H7 (cell line): ENCODE measurements around the gene PSMD13. TPM values are rescaled to one million over a fixed set of nuclear protein-coding genes. Genes with fewer than 3 reads are reported as not detected.

Source experiments
- DNase-seq: peaks from one replicate; pipeline ENCODE4 v3.0.0; 2012
- H3K27me3 ChIP-seq: 2 replicates; pipeline ENCODE4 v1.6.0; 2011; ENCODE audit warnings: mild to moderate bottlenecking, low read length; ENCODE audit not compliant: control insufficient read depth, insufficient read depth
- H3K36me3 ChIP-seq: replicated peaks from 2 replicates; pipeline ENCODE4 v1.5.1; 2011; ENCODE audit warnings: low read length; ENCODE audit not compliant: control insufficient read depth, insufficient read depth
- H3K4me3 ChIP-seq: 2 replicates; pipeline ENCODE4 v1.5.1; 2011; ENCODE audit warnings: low read depth, mild to moderate bottlenecking, control low read depth, low read length, moderate library complexity; ENCODE audit not compliant: insufficient read depth
- total RNA-seq: library from RNA; depleted of rRNA; stranded (reverse); fragments of >200 nt; shearing (Covaris generic); gene quantifications from 2 replicates; pipeline ENCODE4 v1.2.3, GENCODE V29; 2014

The PSMD13 gene
- total RNA-seq, 1 experiment from 2014 or later, result 234 TPM

DNA sequence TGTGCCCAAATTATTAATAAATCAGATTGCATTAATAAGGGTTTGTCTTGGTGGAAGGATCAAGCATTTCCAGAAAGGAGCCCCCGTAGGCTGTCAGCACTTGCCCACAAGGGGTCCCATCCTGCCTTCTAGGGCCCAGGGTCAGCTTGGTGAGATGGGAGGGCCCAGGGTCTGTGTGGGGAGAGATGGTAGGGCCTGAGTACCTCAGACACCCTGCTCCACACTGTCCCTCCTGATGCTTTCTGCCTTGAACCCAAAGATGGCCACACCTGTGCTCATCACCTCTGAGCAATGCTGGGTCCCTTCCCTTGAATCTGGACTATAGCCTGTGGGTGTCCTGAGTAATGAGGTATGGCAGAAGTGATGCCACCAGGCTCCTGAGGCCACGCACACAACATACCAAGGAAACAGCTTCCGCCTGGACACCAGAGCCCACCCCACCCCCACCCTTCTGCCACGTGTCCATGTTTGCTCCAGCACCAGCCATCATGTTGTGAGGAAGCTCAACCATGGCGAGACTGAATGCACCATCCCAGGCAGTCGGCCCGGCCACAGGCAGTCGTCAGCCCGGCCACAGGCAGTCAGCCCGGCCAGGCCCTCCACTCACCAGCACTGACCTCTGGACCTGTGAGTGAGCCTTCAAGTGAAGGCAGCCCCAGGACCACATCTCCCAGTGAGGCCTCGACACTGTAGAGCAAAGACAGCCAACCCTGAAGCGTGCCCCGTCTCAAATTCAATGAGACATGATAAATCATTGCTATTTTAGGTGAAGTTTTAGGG is 36.4 kb upstream of the PSMD13 start:
- H3K27me3 ChIP-seq, result no peaks in the 10 kb centered on the region
- no peak for DNase-seq
- no peak overlapping the region for H3K4me3 ChIP-seq
- H3K36me3 ChIP-seq, result peaks cover 8% of the 10 kb centered on the region

DNA sequence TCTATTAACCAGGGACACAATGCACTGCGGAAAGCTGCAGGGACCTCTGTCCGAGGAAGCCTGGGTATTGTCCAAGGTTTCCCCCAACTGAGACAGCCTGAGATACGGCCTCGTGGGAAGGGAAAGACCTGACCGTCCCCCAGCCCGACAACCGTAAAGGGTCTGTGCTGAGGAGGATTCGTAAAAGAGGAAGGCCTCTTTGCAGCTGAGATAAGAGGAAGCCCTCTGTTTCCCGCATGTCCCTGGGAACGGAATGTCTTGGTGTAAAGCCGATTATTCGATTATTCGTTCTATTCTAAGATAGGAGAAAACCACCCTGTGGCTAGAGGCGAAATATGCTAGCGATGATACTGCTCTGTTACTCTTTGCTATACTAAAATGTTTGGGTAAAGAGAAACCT is 34.8 kb upstream of the PSMD13 start:
- DNase-seq, result no peak
- Histone ChIP-seq H3K4me3 (no peak overlapping the region), H3K36me3 (peaks cover 10% of the 10 kb centered on the region), H3K27me3 (no peaks in the 10 kb centered on the region)

DNA sequence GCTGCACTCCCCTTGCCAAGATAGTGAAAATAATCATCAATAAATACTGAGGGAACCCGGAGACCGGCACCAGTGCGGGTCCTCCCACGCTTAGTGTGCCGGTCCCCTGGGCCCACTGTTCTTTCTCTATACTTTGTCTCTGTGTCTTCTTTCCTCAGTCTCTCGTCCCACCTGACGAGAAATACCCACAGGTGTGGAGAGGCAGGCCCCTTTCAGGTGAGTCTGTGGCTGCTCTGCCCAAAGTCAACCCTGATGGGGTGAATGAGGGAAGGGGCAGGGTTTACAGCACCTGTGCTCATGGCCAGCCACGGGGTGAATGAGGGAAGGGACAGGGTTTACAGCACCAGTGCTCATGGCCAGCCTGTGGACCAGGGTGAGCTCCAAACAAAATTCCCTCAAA is 34.3 kb upstream of the PSMD13 start:
- Histone ChIP-seq H3K27me3 (no peaks in the 10 kb centered on the region), H3K36me3 (peaks cover 10% of the 10 kb centered on the region), H3K4me3 (no peak overlapping the region)
- DNase-seq, result no peak

DNA sequence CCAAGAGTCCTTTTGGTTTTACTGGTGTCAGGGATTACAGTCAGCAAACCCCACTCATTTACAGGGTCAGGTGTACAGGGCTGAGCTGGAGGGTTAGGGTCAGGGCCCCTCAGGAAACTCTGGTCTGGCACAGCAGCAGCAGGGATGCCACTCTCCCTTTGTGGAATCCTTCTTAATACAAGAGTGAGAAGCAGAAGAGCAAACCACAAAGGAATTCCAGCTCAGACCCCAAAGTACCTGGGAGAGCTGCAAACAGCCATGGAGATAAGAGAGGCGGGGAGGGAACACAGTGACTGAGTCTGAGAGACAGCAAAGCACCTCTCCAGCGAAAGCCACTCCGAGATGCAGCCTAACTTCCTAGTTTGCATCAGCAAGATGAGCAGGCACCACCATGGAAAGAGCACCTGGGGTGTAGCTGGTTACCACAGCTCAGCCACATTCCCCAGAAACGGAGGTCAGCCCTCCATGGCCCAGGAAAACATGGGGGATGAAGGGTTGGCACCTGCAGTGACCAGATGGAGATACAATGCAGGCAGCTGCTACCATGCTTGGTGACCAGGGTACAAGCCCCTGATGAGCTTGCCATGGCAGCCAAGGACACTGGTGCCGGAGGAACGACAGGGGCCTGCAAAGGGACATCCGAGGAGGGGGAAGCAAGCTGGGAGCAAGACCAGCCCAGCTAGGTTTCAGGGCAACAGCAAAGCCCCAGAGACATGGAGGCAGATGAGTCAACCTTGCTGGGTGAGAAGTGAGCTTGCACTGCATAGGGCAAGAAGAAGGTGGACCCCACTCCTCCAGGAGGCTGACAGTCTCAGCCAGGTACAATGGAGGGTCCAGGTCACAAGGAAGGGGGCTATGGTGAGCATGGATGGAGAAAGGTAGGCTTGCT is 33.5 kb upstream of the PSMD13 start:
- DNase-seq, result no peak
- H3K4me3 ChIP-seq, result no peak overlapping the region
- no peaks in the 10 kb centered on the region for H3K27me3 ChIP-seq
- H3K36me3 ChIP-seq, result peaks cover 10% of the 10 kb centered on the region

DNA sequence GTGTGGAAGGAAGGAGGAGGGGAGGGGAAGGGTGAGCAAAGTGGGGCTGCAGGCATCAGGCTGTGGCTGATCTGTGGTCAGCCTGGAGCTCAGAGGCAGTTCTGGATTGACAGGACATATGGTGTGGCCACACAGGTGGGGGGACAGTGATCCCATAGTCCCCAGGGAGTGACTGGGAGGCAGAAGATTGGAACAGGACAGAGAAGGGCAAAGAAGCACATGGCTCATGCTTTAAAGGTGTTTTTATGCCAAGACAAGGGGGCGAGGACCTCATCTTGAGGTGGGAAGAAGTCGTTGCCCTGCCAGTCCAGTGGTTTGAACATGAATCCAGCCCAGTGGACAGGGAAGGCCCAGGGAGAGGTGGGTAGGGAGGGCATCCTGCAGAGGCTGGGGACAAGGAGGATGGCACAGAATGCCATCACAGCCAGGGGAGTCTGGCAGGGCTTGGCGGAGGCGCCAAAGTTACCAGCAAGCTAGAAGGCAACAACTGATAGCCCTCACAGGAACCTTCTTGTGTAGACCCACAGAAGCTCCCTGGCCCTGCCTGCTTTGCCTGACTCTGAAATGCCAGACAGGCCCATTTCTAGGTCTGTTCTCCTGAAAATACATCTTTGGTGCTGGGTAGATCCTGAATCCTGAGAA is 32.7 kb upstream of the PSMD13 start:
- Histone ChIP-seq H3K36me3 (peaks cover 10% of the 10 kb centered on the region), H3K27me3 (no peaks in the 10 kb centered on the region), H3K4me3 (no peak overlapping the region)
- DNase-seq, result no peak

DNA sequence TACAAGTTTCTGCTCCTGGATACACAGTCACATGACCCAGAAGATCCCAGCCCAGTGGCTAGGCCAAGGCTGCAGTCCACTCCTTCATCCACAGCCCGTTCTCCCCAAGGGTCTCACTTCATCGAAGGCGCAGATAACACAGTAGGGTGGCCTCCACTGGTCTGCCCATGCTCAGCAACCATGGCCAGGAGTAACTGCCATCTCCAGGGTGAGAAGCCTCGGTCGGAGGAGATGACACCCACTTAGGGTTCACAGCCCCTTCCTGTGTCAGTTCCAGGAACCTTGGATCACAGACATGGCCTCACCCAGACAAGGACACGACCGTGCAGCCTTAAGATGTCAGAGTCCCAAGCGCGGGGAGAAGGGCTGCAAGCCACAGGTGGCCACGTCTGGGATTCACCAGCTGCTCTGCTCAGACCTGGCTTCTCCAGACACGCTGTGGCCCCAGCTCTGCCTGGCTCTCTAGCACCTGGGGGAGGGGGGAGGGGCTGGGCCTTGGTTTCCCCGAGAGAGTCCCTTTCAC is 32.1 kb upstream of the PSMD13 start:
- DNase-seq, result no peak
- H3K4me3 ChIP-seq, result no peak overlapping the region
- no peaks in the 10 kb centered on the region for H3K27me3 ChIP-seq
- peaks cover 10% of the 10 kb centered on the region for H3K36me3 ChIP-seq

DNA sequence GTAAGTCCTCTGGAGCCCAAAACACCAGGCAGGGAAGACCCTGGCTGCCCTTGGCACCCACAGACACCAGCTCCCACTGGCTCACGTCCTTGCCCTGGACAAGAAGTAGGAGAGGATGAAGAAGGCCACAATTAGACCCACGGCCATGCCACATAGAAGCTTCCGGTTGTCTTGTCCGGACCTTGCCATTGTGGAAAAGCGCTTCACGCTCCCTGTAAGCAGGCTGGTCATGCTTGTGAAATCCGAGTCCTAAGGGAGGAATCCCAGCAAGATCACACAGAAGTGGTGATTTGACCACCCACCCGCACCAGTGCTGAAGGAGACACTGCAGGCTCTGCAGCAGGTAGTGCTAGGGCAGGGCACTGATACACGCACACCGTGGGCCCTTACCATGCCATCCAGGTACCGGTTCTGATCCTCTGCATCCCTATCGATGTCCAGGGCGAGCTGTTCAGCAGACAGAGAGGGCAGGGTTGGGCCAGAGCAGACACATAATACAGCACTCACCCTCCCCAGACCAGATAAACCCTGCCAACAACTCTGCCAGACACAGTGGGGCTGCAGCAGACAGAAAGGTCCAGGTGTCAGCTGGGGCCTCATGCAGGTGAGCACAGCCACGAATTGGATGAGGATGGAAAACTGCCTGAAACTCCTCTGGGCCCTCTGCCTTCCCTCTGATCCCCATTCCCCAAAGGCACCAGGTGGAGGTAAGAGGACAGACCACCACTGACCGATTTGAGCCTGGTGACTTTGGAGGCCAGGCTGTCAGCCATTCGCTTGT is 31.4 kb upstream of the PSMD13 start:
- no peak for DNase-seq
- H3K4me3 ChIP-seq, result no peak overlapping the region

DNA sequence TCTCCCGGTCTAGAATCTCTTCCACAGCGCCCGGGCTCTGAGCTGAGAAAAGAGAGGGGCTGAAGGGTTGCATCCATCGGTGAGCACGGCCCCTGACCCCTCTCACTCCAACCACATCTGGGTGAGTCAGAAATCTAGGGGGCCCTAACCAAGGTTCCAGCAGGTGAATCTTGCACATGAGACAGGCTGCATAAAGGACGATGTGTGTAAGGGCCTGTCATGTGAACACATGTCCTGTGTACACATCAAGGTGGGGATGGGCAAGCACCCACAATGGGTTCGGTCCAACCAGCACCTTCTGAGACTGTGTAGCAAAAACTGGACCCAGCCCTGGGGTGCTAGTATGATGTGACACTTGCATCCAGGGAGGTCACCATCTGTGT is 30.8 kb upstream of the PSMD13 start:
- H3K4me3 ChIP-seq, result no peak overlapping the region
- H3K27me3 ChIP-seq, result no peaks in the 10 kb centered on the region
- H3K36me3 ChIP-seq, result peaks cover 23% of the 10 kb centered on the region
- DNase-seq, result no peak

More for the DNA sequence above, 31.4 kb upstream of the PSMD13 start:
- peaks cover 17% of the 10 kb centered on the region for H3K36me3 ChIP-seq
- no peaks in the 10 kb centered on the region for H3K27me3 ChIP-seq

DNA sequence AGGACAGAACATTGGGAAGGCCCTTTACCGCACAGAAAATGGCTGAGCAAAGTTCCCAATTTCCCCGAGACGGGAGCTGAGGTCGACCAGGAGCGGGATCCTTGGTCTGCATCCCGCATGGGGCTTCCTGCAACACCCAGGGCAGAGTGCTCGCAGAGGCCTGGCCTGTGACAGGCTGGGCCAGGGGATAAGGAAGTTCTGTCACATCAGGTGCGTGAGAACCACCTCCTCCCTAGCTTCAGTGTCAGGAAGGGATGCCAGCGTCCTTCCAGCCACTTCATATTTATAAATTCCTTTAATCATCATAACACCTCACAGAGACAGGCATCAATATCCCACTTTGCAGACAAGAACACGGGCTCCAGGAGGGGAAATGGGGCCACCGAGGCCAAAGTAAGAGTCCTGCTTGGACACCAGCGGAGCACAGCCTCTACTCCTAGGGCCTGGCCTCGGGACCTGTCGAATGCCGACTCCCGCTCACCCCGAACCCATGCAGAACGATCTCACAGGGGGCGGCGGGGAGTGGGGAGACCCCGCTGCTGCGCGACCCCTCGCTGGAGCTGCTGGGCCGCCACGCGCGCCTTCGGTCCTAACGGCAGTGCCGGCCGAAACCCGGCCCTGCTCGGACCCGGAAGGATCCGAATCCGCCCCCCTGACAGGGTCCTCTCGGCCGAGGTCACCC is 30.1 kb upstream of the PSMD13 start:
- Histone ChIP-seq H3K27me3 (no peaks in the 10 kb centered on the region), H3K36me3 (peaks cover 29% of the 10 kb centered on the region), H3K4me3 (peak overlapping the region; percentile 66)
- DNase-seq, result peak; percentile 71

DNA sequence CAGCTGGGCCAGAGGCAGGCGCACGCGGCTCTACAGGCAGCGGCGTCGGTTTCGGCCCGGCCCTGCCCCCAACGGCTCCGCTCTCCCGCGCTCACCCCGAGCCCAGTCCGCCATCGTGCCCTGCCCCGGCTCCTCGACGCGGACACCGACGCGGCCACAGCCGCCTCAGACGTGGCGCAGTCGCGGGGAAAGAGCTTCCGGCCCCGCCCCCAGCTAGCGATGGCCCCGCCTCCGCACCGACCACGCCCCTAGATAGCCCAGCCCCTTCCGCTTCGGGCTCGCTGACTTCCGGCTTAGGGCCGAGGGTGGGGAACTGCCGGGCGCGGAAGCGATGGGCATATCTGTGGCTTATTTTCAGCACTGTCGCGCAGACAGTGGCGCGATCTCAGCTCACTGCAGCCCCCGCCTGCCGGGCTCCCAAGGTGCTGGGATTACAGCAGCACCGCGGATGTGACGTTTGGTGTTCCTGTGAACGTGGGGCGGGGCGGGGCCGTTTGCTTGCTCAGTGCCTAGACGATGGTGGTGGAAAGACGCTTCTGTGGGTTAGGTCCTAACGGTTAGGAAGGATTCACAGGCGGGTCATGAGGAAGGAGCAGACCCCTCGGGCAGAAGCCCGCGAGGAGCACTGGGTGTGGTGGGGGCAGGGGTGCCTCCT is 29.4 kb upstream of the PSMD13 start, which contains the start of the genes BET1L and RIC8A:
Gene BET1L, minus strand, starts transcription at position 192 of the 655 bp plus-strand sequence. Its CDS starts 78 bp downstream, at position 114.
Gene RIC8A, plus strand, starts transcription at position 501 of the 655 bp plus-strand sequence. CDS start 1,147 bp downstream, outside the sequence.
- DNase-seq, result peak; percentile 99
- H3K27me3 ChIP-seq, result no peaks in the 10 kb centered on the region
- H3K4me3 ChIP-seq, result peak within 1 kb of the TSS; percentile 66
- peaks cover 34% of the 10 kb centered on the region for H3K36me3 ChIP-seq

DNA sequence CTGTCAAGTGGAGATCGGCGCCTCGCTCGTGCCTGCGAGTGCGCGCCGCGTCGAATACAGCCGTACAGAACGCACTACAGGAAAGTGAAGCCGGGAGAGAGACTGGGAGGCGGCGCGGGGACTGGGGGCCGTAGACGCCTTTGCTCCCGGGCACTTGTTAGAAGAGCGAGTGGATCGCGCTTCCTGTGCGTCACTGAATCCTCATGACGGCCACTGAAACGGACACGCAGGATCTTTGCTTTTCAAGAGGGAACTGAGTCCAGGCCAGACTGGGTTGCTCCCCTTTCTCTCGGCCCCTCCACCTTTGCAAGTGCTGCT is 29.0 kb upstream of the PSMD13 start:
- DNase-seq, result no peak
- Histone ChIP-seq H3K4me3 (peak overlapping the region; percentile 66), H3K27me3 (no peaks in the 10 kb centered on the region), H3K36me3 (peaks cover 39% of the 10 kb centered on the region)

DNA sequence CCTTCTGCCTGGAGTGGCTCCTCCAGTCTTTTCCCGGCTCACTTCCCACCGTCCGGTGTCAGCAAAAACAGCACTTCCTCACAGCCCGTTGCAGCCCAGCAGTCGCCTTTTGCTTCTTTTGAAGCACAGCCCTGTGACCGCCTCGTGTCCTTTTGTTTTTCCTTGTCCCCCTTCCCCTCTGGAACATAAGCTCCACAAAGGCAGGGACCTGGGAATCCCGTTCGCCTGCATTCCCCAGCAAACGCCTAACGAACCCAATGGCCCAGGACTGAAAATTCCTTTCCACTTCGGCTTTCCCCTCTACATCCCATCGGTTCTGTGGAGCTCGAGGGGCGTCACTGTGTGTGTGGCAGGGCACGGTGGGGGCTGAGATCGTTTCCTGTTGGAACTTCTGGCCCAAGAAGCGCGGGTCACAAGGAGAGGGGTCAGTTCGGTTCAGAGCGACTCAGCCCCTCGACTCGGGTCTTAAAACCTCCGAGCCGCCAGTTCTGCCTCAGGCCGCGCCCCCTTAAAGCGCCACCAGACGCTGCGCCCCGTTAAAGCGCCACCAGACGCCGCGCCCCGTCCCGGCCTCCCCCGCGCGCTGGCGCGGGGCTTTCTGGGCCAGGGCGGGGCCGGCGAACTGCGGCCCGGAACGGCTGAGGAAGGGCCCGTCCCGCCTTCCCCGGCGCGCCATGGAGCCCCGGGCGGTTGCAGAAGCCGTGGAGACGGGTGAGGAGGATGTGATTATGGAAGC is 28.4 kb upstream of the PSMD13 start:
- Histone ChIP-seq H3K27me3 (no peaks in the 10 kb centered on the region), H3K4me3 (peak overlapping the region; percentile 66), H3K36me3 (peaks cover 45% of the 10 kb centered on the region)
- DNase-seq, result peak; percentile 96

DNA sequence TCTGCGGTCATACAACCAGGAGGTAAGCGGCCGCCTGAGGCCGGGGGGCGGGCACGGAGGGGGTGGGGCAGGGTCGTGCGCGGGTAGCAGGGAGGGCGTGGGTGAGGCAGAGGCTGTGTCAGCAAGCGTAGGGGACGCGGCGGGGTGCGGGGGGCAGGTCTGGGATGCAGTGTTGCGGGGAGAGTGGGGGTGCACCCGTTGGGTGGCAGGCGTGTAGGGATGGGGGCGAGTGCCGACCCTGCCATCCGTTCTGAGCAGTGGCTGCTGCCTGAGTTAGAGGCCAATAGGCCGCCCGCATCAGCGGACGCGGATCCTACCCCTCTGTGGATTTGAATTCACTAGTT is 27.9 kb upstream of the PSMD13 start:
- H3K36me3 ChIP-seq, result peaks cover 46% of the 10 kb centered on the region
- H3K27me3 ChIP-seq, result no peaks in the 10 kb centered on the region
- H3K4me3 ChIP-seq, result peak overlapping the region; percentile 66
- peak; percentile 85 for DNase-seq
